Breast epithelium (tissue), 3 donors: ENCODE results near the gene DNMT3A.

Experiments used
- CTCF ChIP-seq, 3 donors: fragments of 450-650 bp; IDR thresholded peaks; one replicate each; pipeline ENCODE4 v1.5.1; 2016 to 2017; ENCODE audit warnings: antibody characterized with exemption in 3 of 3, mild to moderate bottlenecking in 3 of 3, moderate library complexity in 3 of 3
- POLR2A ChIP-seq: fragments of 450-650 bp; IDR thresholded peaks from one replicate; pipeline ENCODE4 v1.6.1; 2016; ENCODE audit warnings: antibody characterized with exemption, mild to moderate bottlenecking, moderate library complexity
- POLR2AphosphoS5 ChIP-seq, 3 donors: sonication (generic); formaldehyde crosslinking; IDR thresholded peaks; one replicate each; pipeline ENCODE4 v1.6.1; 2017; ENCODE audit warnings: antibody characterized with exemption in 3 of 3

GRCh38 chr2:25237764-25238163 is 104.0 kb downstream of the DNMT3A start:
- TF ChIP-seq CTCF (IDR thresholded peaks at IDR 0.05) = no peak
- TF ChIP-seq POLR2A = no peak
- TF ChIP-seq POLR2AphosphoS5 (IDR thresholded peaks at IDR 0.05) = no peak
